Lung (tissue), 12 donors: Measurements from ENCODE around the gene PGLYRP4. TPM values are rescaled to one million over a fixed set of nuclear protein-coding genes. Genes with fewer than 3 reads are reported as not detected.
A peak's percentile ranks its signal among the peaks of the same experiment; 100 is the strongest.

ENCODE experiments used
- ATAC-seq: fragments of 200-7000 bp; cut with Tn5 transposase; one replicate; pipeline ENCODE4 v1.9.1; 2020; ENCODE audit warnings: moderate number of reproducible peaks; ENCODE audit not compliant: insufficient read depth, low FRiP score
- DNase-seq, 3 donors: peaks; one replicate each; pipeline ENCODE4 v3.0.0-alpha.2; 2013 to 2017
- H3K27ac ChIP-seq, 2 donors: one replicate each; pipeline ENCODE4 v1.5.1; 2013; ENCODE audit warnings: mild to moderate bottlenecking in 2 of 2, moderate library complexity in 2 of 2, control low read depth in 1 of 2, inconsistent platforms in 1 of 2, low read depth in 1 of 2, low read length in 1 of 2
- H3K27me3 ChIP-seq, 3 donors: one replicate each; pipeline ENCODE4 v1.5.1; 2013; ENCODE audit warnings: low read length in 2 of 3; ENCODE audit not compliant: control insufficient read depth in 3 of 3, insufficient read depth in 3 of 3
- H3K36me3 ChIP-seq, 4 donors: one replicate each; pipeline ENCODE4 v1.5.1; 2013; ENCODE audit warnings: low read length in 4 of 4, mild to moderate bottlenecking in 1 of 4, moderate library complexity in 1 of 4; ENCODE audit not compliant: control insufficient read depth in 4 of 4, insufficient read depth in 4 of 4
- H3K4me1 ChIP-seq, 5 donors: one replicate each; pipeline ENCODE4 v1.5.1; 2013; ENCODE audit warnings: low read length in 5 of 5, mild to moderate bottlenecking in 2 of 5, moderate library complexity in 1 of 5; ENCODE audit not compliant: control insufficient read depth in 5 of 5, insufficient read depth in 5 of 5
- H3K4me3 ChIP-seq: one replicate; pipeline ENCODE4 v1.5.1; 2013; ENCODE audit warnings: mild to moderate bottlenecking, control low read depth, moderate library complexity
- H3K9ac ChIP-seq, 2 donors: one replicate each; pipeline ENCODE4 v1.5.1; 2013; ENCODE audit warnings: low read length in 2 of 2, control low read depth in 1 of 2; ENCODE audit not compliant: insufficient read depth in 1 of 2
- H3K9me3 ChIP-seq, 4 donors: one replicate each; pipeline ENCODE4 v1.5.1; 2013; ENCODE audit warnings: low read length in 3 of 4, mild to moderate bottlenecking in 1 of 4, moderate library complexity in 1 of 4; ENCODE audit not compliant: control insufficient read depth in 4 of 4, insufficient read depth in 3 of 4
- CTCF ChIP-seq: IDR thresholded peaks from 2 replicates; pipeline ENCODE4 v1.5.1; 2012; ENCODE audit warnings: mild to moderate bottlenecking; ENCODE audit errors: control extremely low read depth, extremely low read depth
- WGBS, 2 donors: extraction: QIAGEN DNeasy Blood & Tissue Kit; methylation state at CpG; one replicate each; pipeline ENCODE4 v1.1.7; 2013; 5-methylcytosine and 5-hydroxymethylcytosine counted together
- polyA plus RNA-seq, 2 donors: library from polyadenylated mRNA; stranded (reverse); fragments of 200-250 nt; gene quantifications; one replicate each; pipeline ENCODE4 v1.2.1, GENCODE V29; 2013
- total RNA-seq, 2 donors: library from RNA; depleted of rRNA in 1 of 2; stranded (reverse); fragments of >200 nt in 1 of 2; gene quantifications; one replicate each; pipeline ENCODE4 v1.2.1, GENCODE V29; 2014 to 2021
- donor health status: control.
- donor health status: control.
- donor health status: Bipolar disorder and iron deficiency.
- donor health status: healthy.
- donor health status: DM: yes; HTN: yes; CAD: no.

The PGLYRP4 gene
- total and polyA plus RNA-seq, 4 donors, result 0.18 to 3.1 (median 1.0) TPM

GRCh38 chr1:153355445-153356071 is 6.9 kb upstream of the PGLYRP4 start:
- no peak overlapping the region for H3K4me3 ChIP-seq
- no peak overlapping the region for H3K27ac ChIP-seq
- DNase-seq (peak in 1 of 3 donors; percentile 26), ATAC-seq (no peak)
- H3K4me1 ChIP-seq, result no peaks in the 10 kb centered on the region
- no peaks in the 10 kb centered on the region for H3K9me3 ChIP-seq
- 45 to 50% methylated on average over 10 of the region's 10 CpGs for WGBS, 2 donors
- no peaks in the 10 kb centered on the region for H3K27me3 ChIP-seq
- no peak overlapping the region for H3K9ac ChIP-seq
- peak; percentile 25 for TF ChIP-seq CTCF
- no peaks in the 10 kb centered on the region for H3K36me3 ChIP-seq

DNA sequence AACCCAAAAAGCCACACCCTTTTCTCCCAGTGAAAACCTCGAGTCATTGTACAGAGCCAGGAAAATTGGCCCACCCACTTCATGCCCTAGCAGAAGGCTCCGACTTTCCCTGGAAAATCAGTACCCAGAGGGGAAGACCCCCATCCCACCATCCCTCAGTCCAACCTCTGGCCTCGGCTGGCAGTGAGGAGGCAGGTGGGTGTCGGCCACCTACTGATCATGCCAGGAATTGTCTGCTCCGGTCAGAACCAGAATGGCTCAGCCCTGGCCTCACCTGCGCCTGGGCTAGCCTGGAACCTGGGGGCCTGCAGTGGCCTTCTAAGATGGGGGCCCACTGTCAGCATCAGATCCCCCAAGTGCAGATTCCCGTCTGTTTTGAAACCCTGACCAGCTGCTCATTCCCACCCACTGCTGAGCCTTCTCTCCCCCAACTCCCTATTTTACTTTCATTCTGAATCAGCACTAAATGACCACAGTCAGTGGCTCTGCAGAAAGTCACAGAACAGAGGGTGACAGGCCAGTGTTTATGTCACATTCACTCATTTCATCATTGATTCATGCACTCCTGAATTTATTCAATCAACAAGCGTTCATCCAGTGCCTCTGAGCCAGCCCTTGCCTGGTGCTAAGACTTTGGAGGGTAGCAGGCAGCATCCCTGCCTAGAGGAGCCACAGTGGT is 6.0 kb upstream of the PGLYRP4 start:
- no peaks in the 10 kb centered on the region for H3K27me3 ChIP-seq
- 67 to 87% methylated on average over 8 of the region's 8 CpGs for WGBS, 2 donors
- H3K9me3 ChIP-seq, result no peaks in the 10 kb centered on the region
- no peak for ATAC-seq
- no peaks in the 10 kb centered on the region for H3K36me3 ChIP-seq
- no peak overlapping the region for H3K9ac ChIP-seq
- H3K4me1 ChIP-seq, result no peaks in the 10 kb centered on the region
- no peak for TF ChIP-seq CTCF
- no peak for DNase-seq
- H3K27ac ChIP-seq, result no peak overlapping the region
- no peak overlapping the region for H3K4me3 ChIP-seq

DNA sequence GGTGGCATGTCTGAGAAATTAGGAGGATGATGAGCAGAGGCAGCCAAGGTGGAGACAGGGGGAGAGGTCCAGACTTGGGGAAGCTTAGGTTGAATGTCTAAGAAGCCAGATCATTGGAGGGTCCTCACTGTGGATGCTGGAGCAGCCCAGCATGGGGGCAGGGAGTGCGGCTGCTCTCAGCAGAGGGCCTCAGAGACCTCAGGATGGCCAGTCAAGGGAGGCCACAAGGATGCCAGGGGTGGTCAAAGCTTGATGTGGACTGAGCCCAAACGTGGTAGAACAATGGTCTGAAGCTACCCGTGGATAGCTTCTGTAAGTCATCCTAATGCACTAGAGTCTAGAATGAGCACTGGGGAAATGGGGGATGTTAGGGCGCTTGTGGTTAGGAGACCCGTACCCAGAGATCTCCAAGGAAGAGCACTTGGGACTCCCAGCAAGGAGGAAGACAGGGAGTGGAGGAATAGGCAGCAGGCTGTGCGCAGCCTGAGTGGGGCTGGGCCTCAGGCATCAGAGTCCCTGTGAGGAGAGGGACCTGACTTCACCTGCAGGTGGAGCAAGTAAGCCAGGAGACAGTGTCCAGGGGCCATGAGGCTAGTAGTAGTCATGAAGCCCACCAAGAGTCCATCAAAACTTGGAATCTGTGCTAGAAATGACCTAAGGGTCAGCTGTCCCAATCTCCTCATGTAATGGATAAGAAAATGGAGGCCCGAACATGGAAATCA is 4.7 kb upstream of the PGLYRP4 start:
- Histone ChIP-seq H3K4me3 (no peak overlapping the region), H3K9me3 (peaks cover 0 to 2% (median 0%) of the 10 kb centered on the region in 4 donors), H3K9ac (no peak overlapping the region), H3K4me1 (no peaks in the 10 kb centered on the region), H3K36me3 (no peaks in the 10 kb centered on the region), H3K27me3 (peaks cover 0 to 5% (median 0%) of the 10 kb centered on the region in 3 donors), H3K27ac (no peak overlapping the region)
- DNase-seq (no peak), ATAC-seq (no peak)
- no peak for TF ChIP-seq CTCF
- WGBS, 2 donors, result 74 to 88% methylated on average over 7 of the region's 7 CpGs
